IPS-18a (cell line): ENCODE results near the gene NACAD.

ENCODE experiments used
- H3K27ac ChIP-seq: one replicate; pipeline ENCODE4 v1.5.1; 2013; ENCODE audit warnings: low read length
- H3K27me3 ChIP-seq: one replicate; pipeline ENCODE4 v1.6.1; 2013; ENCODE audit warnings: mild to moderate bottlenecking, low read length; ENCODE audit not compliant: control insufficient read depth, insufficient read depth
- H3K36me3 ChIP-seq: one replicate; pipeline ENCODE4 v1.6.1; 2013; ENCODE audit warnings: low read depth, low read length; ENCODE audit not compliant: control insufficient read depth
- H3K4me1 ChIP-seq: one replicate; pipeline ENCODE4 v1.6.1; 2013; ENCODE audit warnings: low read depth, low read length; ENCODE audit not compliant: control insufficient read depth
- H3K4me3 ChIP-seq: one replicate; pipeline ENCODE4 v1.5.1; 2013; ENCODE audit warnings: low read length
- H3K9ac ChIP-seq: one replicate; pipeline ENCODE4 v1.6.1; 2013; ENCODE audit warnings: mild to moderate bottlenecking, low read length, moderate library complexity
- H3K9me3 ChIP-seq: one replicate; pipeline ENCODE4 v1.6.1; 2013; ENCODE audit warnings: low read depth, low read length; ENCODE audit not compliant: control insufficient read depth

The NACAD gene

GRCh38 chr7:45084901-45085618 is 3.7 kb downstream of the NACAD start:
- no peak overlapping the region for H3K27ac ChIP-seq
- H3K27me3 ChIP-seq: peaks cover 15% of the 10 kb centered on the region
- no peaks in the 10 kb centered on the region for H3K36me3 ChIP-seq
- no peaks in the 10 kb centered on the region for H3K4me1 ChIP-seq
- H3K9ac ChIP-seq: no peak overlapping the region
- no peak overlapping the region for H3K4me3 ChIP-seq
- H3K9me3 ChIP-seq: no peaks in the 10 kb centered on the region

GRCh38 chr7:45084336-45084735 is 4.4 kb downstream of the NACAD start:
- Histone ChIP-seq H3K36me3 (no peaks in the 10 kb centered on the region), H3K27ac (no peak overlapping the region), H3K4me1 (no peaks in the 10 kb centered on the region), H3K9ac (no peak overlapping the region), H3K27me3 (peaks cover 15% of the 10 kb centered on the region), H3K9me3 (no peaks in the 10 kb centered on the region), H3K4me3 (no peak overlapping the region)

- no peaks in the 10 kb centered on the region for H3K9me3 ChIP-seq
- no peak overlapping the region for H3K27ac ChIP-seq
- H3K27me3 ChIP-seq: peaks cover 8% of the 10 kb centered on the region
- no peak overlapping the region for H3K9ac ChIP-seq
- H3K4me3 ChIP-seq: no peak overlapping the region
- H3K4me1 ChIP-seq: no peaks in the 10 kb centered on the region
- no peaks in the 10 kb centered on the region for H3K36me3 ChIP-seq
Observed at GRCh38 chr7:45082831-45083331, 5.9 kb downstream of the NACAD start.

- Histone ChIP-seq H3K4me3 (no peak overlapping the region), H3K9me3 (no peaks in the 10 kb centered on the region), H3K4me1 (no peaks in the 10 kb centered on the region), H3K27ac (no peak overlapping the region), H3K27me3 (peaks cover 2% of the 10 kb centered on the region), H3K36me3 (no peaks in the 10 kb centered on the region), H3K9ac (no peak overlapping the region)
Observed at GRCh38 chr7:45082031-45082830, 6.5 kb downstream of the NACAD start.

GRCh38 chr7:45081670-45081974 is 7.1 kb downstream of the NACAD start:
- Histone ChIP-seq H3K36me3 (no peaks in the 10 kb centered on the region), H3K4me1 (no peaks in the 10 kb centered on the region), H3K9me3 (no peaks in the 10 kb centered on the region), H3K9ac (no peak overlapping the region), H3K27me3 (no peaks in the 10 kb centered on the region), H3K4me3 (no peak overlapping the region), H3K27ac (no peak overlapping the region)

- Histone ChIP-seq H3K9ac (no peak overlapping the region), H3K4me3 (no peak overlapping the region), H3K27ac (no peak overlapping the region), H3K27me3 (no peaks in the 10 kb centered on the region), H3K36me3 (no peaks in the 10 kb centered on the region), H3K9me3 (no peaks in the 10 kb centered on the region), H3K4me1 (no peaks in the 10 kb centered on the region)
Observed at GRCh38 chr7:45080958-45081669, 7.7 kb downstream of the NACAD start.

GRCh38 chr7:45080265-45080957 is 8.4 kb downstream of the NACAD start:
- Histone ChIP-seq H3K9me3 (no peaks in the 10 kb centered on the region), H3K4me1 (no peaks in the 10 kb centered on the region), H3K9ac (no peak overlapping the region), H3K27ac (no peak overlapping the region), H3K4me3 (no peak overlapping the region), H3K27me3 (no peaks in the 10 kb centered on the region), H3K36me3 (peaks cover 5% of the 10 kb centered on the region)

GRCh38 chr7:45078125-45078681 is 10.6 kb downstream of the NACAD start:
- Histone ChIP-seq H3K4me1 (no peaks in the 10 kb centered on the region), H3K4me3 (no peak overlapping the region), H3K9ac (no peak overlapping the region), H3K27me3 (no peaks in the 10 kb centered on the region), H3K9me3 (no peaks in the 10 kb centered on the region), H3K27ac (no peak overlapping the region), H3K36me3 (peaks cover 19% of the 10 kb centered on the region)

- H3K36me3 ChIP-seq: peaks cover 25% of the 10 kb centered on the region
- H3K4me1 ChIP-seq: no peaks in the 10 kb centered on the region
- no peak overlapping the region for H3K4me3 ChIP-seq
- H3K9me3 ChIP-seq: no peaks in the 10 kb centered on the region
- no peak overlapping the region for H3K9ac ChIP-seq
- no peak overlapping the region for H3K27ac ChIP-seq
- H3K27me3 ChIP-seq: no peaks in the 10 kb centered on the region
Observed at GRCh38 chr7:45077579-45077978, 11.2 kb downstream of the NACAD start.

GRCh38 chr7:45076946-45077345 is 11.8 kb downstream of the NACAD start:
- no peaks in the 10 kb centered on the region for H3K9me3 ChIP-seq
- peaks cover 29% of the 10 kb centered on the region for H3K36me3 ChIP-seq

More at GRCh38 chr7:45076946-45077345, 11.8 kb downstream of the NACAD start:
- Histone ChIP-seq H3K4me3 (no peak overlapping the region), H3K4me1 (no peaks in the 10 kb centered on the region), H3K27me3 (no peaks in the 10 kb centered on the region), H3K27ac (no peak overlapping the region), H3K9ac (no peak overlapping the region)
